K562 treated with DMSO at 1 percent for 4 hours (cell line): ENCODE results near the gene HLA-B. TPM values are rescaled to one million over a fixed set of nuclear protein-coding genes. Genes with fewer than 3 reads are reported as not detected.

Experiments
- total RNA-seq: library from RNA; unstranded; fragments of 300-600 nt; gene quantifications from 2 replicates; pipeline ENCODE4 v1.2.3, GENCODE V29; 2022; ENCODE audit not compliant: insufficient read depth

The HLA-B gene
- total RNA-seq, result 3.0 and 3.9 TPM in 2 replicates

GRCh38 chr6:31356946-31357466, at the start of gene HLA-B:
Gene HLA-B, minus strand, starts transcription at chr6:31357179. Its CDS starts 21 bp downstream, at chr6:31357158.

GRCh38 chr6:31403283-31404060, 46.5 kb upstream of the HLA-B start, which contains the start of gene MICA:
Gene MICA, plus strand, starts transcription at chr6:31403595. Its CDS starts 38 bp downstream, at chr6:31403633.

Other genes starting within 250 kb of the HLA-B start
- not detected in 2 replicates for gene C6orf15, start 244.6 kb downstream of the HLA-B start, total RNA-seq
- not detected in 2 replicates for gene PSORS1C1, start 242.4 kb downstream of the HLA-B start, total RNA-seq
- gene CDSN, start 236.7 kb downstream of the HLA-B start, total RNA-seq, result not detected in 2 replicates
- not detected in 2 replicates for gene PSORS1C2, start 218.1 kb downstream of the HLA-B start, total RNA-seq
- 28.8 and 34.8 TPM in 2 replicates for gene CCHCR1, start 199.4 kb downstream of the HLA-B start, total RNA-seq
- 51.6 and 53.6 TPM in 2 replicates for gene TCF19, start 198.6 kb downstream of the HLA-B start, total RNA-seq
- gene POU5F1, start 186.5 kb downstream of the HLA-B start, total RNA-seq, result 0.34 TPM in 1 of 2 replicates, not detected in the other
- gene HLA-C, start 85.1 kb downstream of the HLA-B start, total RNA-seq, result 21.1 and 22.6 TPM in 2 replicates
- gene MICA, start 46.4 kb upstream of the HLA-B start, total RNA-seq, result 24.3 and 25.4 TPM in 2 replicates
- 20.6 and 25.7 TPM in 2 replicates for gene MICB, start 141.0 kb upstream of the HLA-B start, total RNA-seq
- not detected in 2 replicates for gene MCCD1, start 171.8 kb upstream of the HLA-B start, total RNA-seq
- gene DDX39B, start 184.8 kb upstream of the HLA-B start, total RNA-seq, result 175 and 204 TPM in 2 replicates
- not detected in 2 replicates for gene ATP6V1G2, start 189.4 kb upstream of the HLA-B start, total RNA-seq
- gene NFKBIL1, start 190.4 kb upstream of the HLA-B start, total RNA-seq, result 54.0 and 55.3 TPM in 2 replicates
- gene LTA, start 215.1 kb upstream of the HLA-B start, total RNA-seq, result not detected in 2 replicates
- 0.39 TPM in 1 of 2 replicates, not detected in the other for gene TNF, start 218.4 kb upstream of the HLA-B start, total RNA-seq
- gene LTB, start 225.2 kb upstream of the HLA-B start, total RNA-seq, result not detected in 2 replicates
- gene LST1, start 229.1 kb upstream of the HLA-B start, total RNA-seq, result 8.0 and 9.8 TPM in 2 replicates
- gene NCR3, start 235.8 kb upstream of the HLA-B start, total RNA-seq, result 1.7 TPM in 1 of 2 replicates, not detected in the other